WTC11 (cell line): ENCODE results near the gene DTNA.

Experiments
- CREB1 ChIP-seq: sonication (generic); formaldehyde crosslinking; IDR thresholded peaks from 2 replicates; pipeline ENCODE4 v1.8.0; 2023; ENCODE audit warnings: mild to moderate bottlenecking, missing genetic modification reagents
- CTCF ChIP-seq: fragments of 200-600 bp; IDR thresholded peaks from 2 replicates; pipeline ENCODE4 v1.8.0; 2022; ENCODE audit warnings: antibody characterized with exemption
- ESRRA ChIP-seq: sonication (generic); formaldehyde crosslinking; IDR thresholded peaks from 2 replicates; pipeline ENCODE4 v1.8.1; 2022; ENCODE audit warnings: mild to moderate bottlenecking, missing genetic modification reagents, borderline replicate concordance
- IRF2 ChIP-seq: sonication (generic); formaldehyde crosslinking; IDR thresholded peaks from 2 replicates; pipeline ENCODE4 v1.8.0; 2022; ENCODE audit warnings: low read depth, missing genetic modification reagents, borderline replicate concordance
- MAX ChIP-seq: sonication (generic); formaldehyde crosslinking; IDR thresholded peaks from 2 replicates; pipeline ENCODE4 v1.8.0; 2022; ENCODE audit warnings: mild to moderate bottlenecking, missing genetic modification reagents
- SMAD3 ChIP-seq: sonication (generic); formaldehyde crosslinking; IDR thresholded peaks from 2 replicates; pipeline ENCODE4 v1.8.0; 2022; ENCODE audit warnings: missing genetic modification reagents, mild to moderate bottlenecking, borderline replicate concordance
- SP1 ChIP-seq: sonication (generic); formaldehyde crosslinking; conservative IDR thresholded peaks from 2 replicates; pipeline ENCODE4 v1.8.1; 2022; ENCODE audit warnings: missing genetic modification reagents
- ZNF219 ChIP-seq: sonication (generic); formaldehyde crosslinking; IDR thresholded peaks from 2 replicates; pipeline ENCODE4 v1.8.0; 2023; ENCODE audit warnings: missing genetic modification reagents, mild to moderate bottlenecking, borderline replicate concordance
- TF ChIP-seq, protein P1 (sequence below): sonication (generic); formaldehyde crosslinking; IDR thresholded peaks from 2 replicates; pipeline ENCODE4 v1.8.0; 2022; ENCODE audit warnings: mild to moderate bottlenecking, missing genetic modification reagents
- TF ChIP-seq, protein P2 (sequence below): sonication (generic); formaldehyde crosslinking; IDR thresholded peaks from 2 replicates; pipeline ENCODE4 v1.8.1; 2023; ENCODE audit warnings: mild to moderate bottlenecking, missing genetic modification reagents

- TF ChIP-seq CTCF (no peak), CREB1 (CRISPR knock-in tag) (no peak), IRF2 (CRISPR knock-in tag) (no peak), ESRRA (CRISPR knock-in tag) (no peak), SP1 (no peak), MAX (no peak), SMAD3 (no peak), ZNF219 (CRISPR knock-in tag) (no peak)
- TF ChIP-seq, protein P1, sequence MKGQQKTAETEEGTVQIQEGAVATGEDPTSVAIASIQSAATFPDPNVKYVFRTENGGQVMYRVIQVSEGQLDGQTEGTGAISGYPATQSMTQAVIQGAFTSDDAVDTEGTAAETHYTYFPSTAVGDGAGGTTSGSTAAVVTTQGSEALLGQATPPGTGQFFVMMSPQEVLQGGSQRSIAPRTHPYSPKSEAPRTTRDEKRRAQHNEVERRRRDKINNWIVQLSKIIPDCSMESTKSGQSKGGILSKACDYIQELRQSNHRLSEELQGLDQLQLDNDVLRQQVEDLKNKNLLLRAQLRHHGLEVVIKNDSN = no peak
- TF ChIP-seq, protein P2, sequence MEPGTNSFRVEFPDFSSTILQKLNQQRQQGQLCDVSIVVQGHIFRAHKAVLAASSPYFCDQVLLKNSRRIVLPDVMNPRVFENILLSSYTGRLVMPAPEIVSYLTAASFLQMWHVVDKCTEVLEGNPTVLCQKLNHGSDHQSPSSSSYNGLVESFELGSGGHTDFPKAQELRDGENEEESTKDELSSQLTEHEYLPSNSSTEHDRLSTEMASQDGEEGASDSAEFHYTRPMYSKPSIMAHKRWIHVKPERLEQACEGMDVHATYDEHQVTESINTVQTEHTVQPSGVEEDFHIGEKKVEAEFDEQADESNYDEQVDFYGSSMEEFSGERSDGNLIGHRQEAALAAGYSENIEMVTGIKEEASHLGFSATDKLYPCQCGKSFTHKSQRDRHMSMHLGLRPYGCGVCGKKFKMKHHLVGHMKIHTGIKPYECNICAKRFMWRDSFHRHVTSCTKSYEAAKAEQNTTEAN = no peak
These were observed 228.0 kb downstream of the DTNA start for GRCh38 chr18:34938090-34938489.
